Upper lobe of left lung (tissue), 4 donors: Measurements from ENCODE around the gene C16orf82.

Experiments used
- CTCF ChIP-seq, 6 experiments: fragments of 450-650 bp in 4 of 6; fragments of 200-600 bp in 2 of 6; sonication (generic) in 2 of 6; IDR thresholded peaks; one replicate each; pipeline ENCODE4 v1.5.1; 2016 to 2019; ENCODE audit warnings: antibody characterized with exemption in 6 of 6
- POLR2A ChIP-seq, 4 donors: fragments of 450-650 bp; IDR thresholded peaks; one replicate each; pipeline ENCODE4 v1.5.1; 2016 to 2017; ENCODE audit warnings: antibody characterized with exemption in 4 of 4, mild to moderate bottlenecking in 2 of 4
- POLR2AphosphoS5 ChIP-seq, 2 donors: sonication (generic); formaldehyde crosslinking; IDR thresholded peaks; one replicate each; pipeline ENCODE4 v1.5.1; 2017; ENCODE audit warnings: antibody characterized with exemption in 2 of 2

GRCh38 chr16:27112093-27112811 is 45.5 kb downstream of the C16orf82 start:
- TF ChIP-seq CTCF (IDR thresholded peaks at IDR 0.05) (no peak), POLR2AphosphoS5 (IDR thresholded peaks at IDR 0.05) (no peak), POLR2A (IDR thresholded peaks at IDR 0.05) (no peak)
